HepG2 (cell line): ENCODE measurements around the gene WBP1. TPM values are rescaled to one million over a fixed set of nuclear protein-coding genes. Genes with fewer than 3 reads are reported as not detected.

Source experiments
- ADNP ChIP-seq: sonication (generic); formaldehyde crosslinking; IDR thresholded peaks from 2 replicates; pipeline ENCODE4 v1.4.0; 2020; ENCODE audit warnings: missing genetic modification reagents
- ARHGAP35 ChIP-seq: sonication (generic); formaldehyde crosslinking; IDR thresholded peaks from 2 replicates; pipeline ENCODE4 v1.9.0; 2022; ENCODE audit warnings: mild to moderate bottlenecking, inconsistent platforms, moderate library complexity, missing genetic modification reagents, borderline replicate concordance
- ATF7 ChIP-seq, 2 experiments: fragments of 450-650 bp in 1 of 2; sonication (generic) in 1 of 2; formaldehyde crosslinking in 1 of 2; IDR thresholded peaks; 2 replicates each; pipeline versions ENCODE4 v1.4.0 to v1.6.1; 2016 to 2020; ENCODE audit warnings: antibody characterized with exemption in 1 of 2, mild to moderate bottlenecking in 1 of 2, missing genetic modification reagents in 1 of 2
- EED ChIP-seq: sonication (generic); formaldehyde crosslinking; IDR thresholded peaks from 2 replicates; pipeline ENCODE4 v1.5.0; 2020; ENCODE audit warnings: mild to moderate bottlenecking, missing genetic modification reagents
- FOXA1 ChIP-seq, 2 experiments: fragments of 450-650 bp in 1 of 2; sonication (generic) in 1 of 2; formaldehyde crosslinking in 1 of 2; IDR thresholded peaks; 2 replicates each; pipeline versions ENCODE4 v1.4.0 to v1.6.1; 2016 to 2020; ENCODE audit warnings: missing genetic modification reagents in 1 of 2
- KLF16 ChIP-seq, 2 experiments: sonication (generic) in 1 of 2; formaldehyde crosslinking in 1 of 2; IDR thresholded peaks; 2 replicates each; pipeline versions ENCODE4 v1.6.1 to v1.8.0; 2016 to 2023; ENCODE audit warnings: missing genetic modification reagents in 2 of 2, missing compliant biosample characterization in 1 of 2
- NCOA1 ChIP-seq: sonication (generic); formaldehyde crosslinking; IDR thresholded peaks from 2 replicates; pipeline ENCODE4 v1.9.0; 2021; ENCODE audit warnings: missing genetic modification reagents
- PATZ1 ChIP-seq: sonication (generic); formaldehyde crosslinking; IDR thresholded peaks from 2 replicates; pipeline ENCODE4 v1.4.0; 2020; ENCODE audit warnings: missing genetic modification reagents
- TP53 ChIP-seq: sonication (generic); formaldehyde crosslinking; conservative IDR thresholded peaks from 2 replicates; pipeline ENCODE4 v1.4.0; 2020; ENCODE audit warnings: missing genetic modification reagents
- ZBTB38 ChIP-seq: sonication (generic); formaldehyde crosslinking; IDR thresholded peaks from 2 replicates; pipeline ENCODE4 v1.5.1; 2020; ENCODE audit warnings: mild to moderate bottlenecking, missing genetic modification reagents
- ZFP1 ChIP-seq: IDR thresholded peaks from 2 replicates; pipeline ENCODE4 v1.6.1; 2016
- ZKSCAN8 ChIP-seq: IDR thresholded peaks from 2 replicates; pipeline ENCODE4 v1.6.1; 2016; ENCODE audit warnings: borderline replicate concordance, missing genetic modification reagents, missing compliant biosample characterization
- ZNF253 ChIP-seq: sonication (generic); formaldehyde crosslinking; IDR thresholded peaks from 2 replicates; pipeline ENCODE4 v1.8.0; 2022; ENCODE audit warnings: mild to moderate bottlenecking, missing genetic modification reagents, borderline replicate concordance
- ZNF577 ChIP-seq: sonication (generic); formaldehyde crosslinking; IDR thresholded peaks from 2 replicates; pipeline ENCODE4 v1.4.0; 2020; ENCODE audit warnings: mild to moderate bottlenecking, low read depth, missing genetic modification reagents, borderline replicate concordance
- ZNF615 ChIP-seq: sonication (generic); formaldehyde crosslinking; IDR thresholded peaks from 2 replicates; pipeline ENCODE4 v1.5.0; 2020; ENCODE audit warnings: mild to moderate bottlenecking, missing genetic modification reagents, borderline replicate concordance
- ZNF747 ChIP-seq: sonication (generic); formaldehyde crosslinking; IDR thresholded peaks from 2 replicates; pipeline ENCODE4 v1.8.1; 2023; ENCODE audit warnings: missing genetic modification reagents, mild to moderate bottlenecking, borderline replicate concordance
- ZNF761 ChIP-seq: sonication (generic); formaldehyde crosslinking; conservative IDR thresholded peaks from 2 replicates; pipeline ENCODE4 v1.4.0; 2020; ENCODE audit warnings: mild to moderate bottlenecking, missing genetic modification reagents
- polyA plus RNA-seq, 8 experiments: library from polyadenylated mRNA; depleted of rRNA in 3 of 8; stranded (reverse) in 7 of 8; unstranded in 1 of 8; fragments of >200 nt; fragmentation: Illumina TruSeq in 4 of 8; extraction: Trizol in 4 of 8; gene quantifications; 2 replicates each; pipeline versions ENCODE4 v1.2.1 to v1.2.3, GENCODE V29; 2011 to 2016; ENCODE audit warnings: low read depth in 4 of 8, missing spikeins in 1 of 8, mixed read lengths in 1 of 8; ENCODE audit not compliant: insufficient read depth in 1 of 8
- total RNA-seq, 5 experiments: library from RNA; depleted of rRNA; stranded (reverse); fragments of >200 nt; fragmentation: Illumina TruSeq; extraction: Trizol; gene quantifications; 2 replicates each; pipeline ENCODE4 v1.2.3, GENCODE V29; 2016; ENCODE audit warnings: low read depth in 1 of 5
- TF ChIP-seq, protein P1 (sequence below): sonication (generic); formaldehyde crosslinking; IDR thresholded peaks from 2 replicates; pipeline ENCODE4 v1.8.0; 2022; ENCODE audit warnings: mild to moderate bottlenecking, missing genetic modification reagents
- TF ChIP-seq, protein P2 (sequence below): sonication (generic); formaldehyde crosslinking; IDR thresholded peaks from 2 replicates; pipeline ENCODE4 v1.8.1; 2023; ENCODE audit warnings: mild to moderate bottlenecking, inconsistent platforms, moderate library complexity, missing genetic modification reagents, borderline replicate concordance
- TF ChIP-seq, protein P3 (sequence below): sonication (generic); formaldehyde crosslinking; IDR thresholded peaks from 2 replicates; pipeline ENCODE4 v1.8.0; 2022; ENCODE audit warnings: mild to moderate bottlenecking, missing genetic modification reagents, borderline replicate concordance
- TF ChIP-seq, protein P4 (sequence below): sonication (generic); formaldehyde crosslinking; IDR thresholded peaks from 2 replicates; pipeline ENCODE4 v1.5.1; 2020; ENCODE audit warnings: missing genetic modification reagents, mild to moderate bottlenecking, borderline replicate concordance

Gene WBP1
- total and polyA plus RNA-seq, 2 of the 13 experiments (the other 11 are each of a cell fraction or from before 2014, with no cell fraction given): 38.8 to 85.7 TPM

DNA sequence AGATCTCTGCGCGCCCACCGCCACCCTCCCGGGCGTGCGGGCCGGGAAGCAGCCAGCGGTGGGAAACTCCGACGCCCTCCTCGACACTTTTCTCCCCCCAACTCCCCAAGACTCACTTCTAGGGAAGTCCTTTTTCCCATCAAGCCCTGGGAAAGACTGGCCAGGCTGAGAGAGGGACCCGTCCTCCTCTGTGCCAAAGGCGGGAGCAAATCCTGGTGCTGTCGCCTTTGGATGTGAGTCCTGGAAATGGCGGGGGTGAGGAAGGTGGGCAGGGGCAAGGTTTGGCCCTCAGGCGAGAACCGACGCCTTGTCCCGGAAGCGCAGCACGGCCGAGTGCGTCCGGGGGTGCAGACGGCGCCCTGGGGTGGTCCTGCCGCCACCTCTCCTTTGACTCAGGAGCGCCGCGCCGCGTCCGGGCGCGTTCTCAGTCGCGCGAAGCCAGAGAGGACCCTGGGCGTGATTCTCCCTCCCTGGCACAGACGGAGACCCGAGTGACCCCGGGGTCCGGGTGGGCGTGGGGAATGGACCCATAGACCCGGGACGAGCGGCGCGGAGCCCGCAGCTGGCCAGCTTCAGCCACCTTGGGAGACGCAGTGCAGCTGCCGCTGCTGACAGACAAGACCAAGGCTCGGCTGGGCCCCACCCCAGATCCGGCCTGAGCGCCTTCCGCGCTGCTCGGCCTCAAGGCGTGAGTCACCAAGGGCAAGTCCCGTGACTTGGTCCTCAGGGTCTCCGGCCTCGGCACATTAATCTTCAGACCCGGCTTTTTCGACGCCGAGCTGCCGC lies 44.7 kb downstream of the WBP1 start (continued):
- TF ChIP-seq ARHGAP35 (CRISPR knock-in tag) (peak; percentile 47), ZNF615 (CRISPR knock-in tag) (0 out of 2 replicates have a peak, but pooled peaks have one; percentile 14), EED (0 out of 2 replicates have a peak, but pooled peaks have one; percentile 24), ZFP1 (0 out of 2 replicates have a peak, but pooled peaks have one; percentile 8), ZNF747 (peak; percentile 63; the same call in 1 of the 2 replicates), ADNP (CRISPR knock-in tag) (no peak), TP53 (CRISPR knock-in tag) (peak; percentile 69; the same call in 1 of the 2 replicates), ATF7 (IDR thresholded peaks at IDR 0.05) (no peak), ATF7 (CRISPR knock-in tag; IDR thresholded peaks at IDR 0.05) (0 out of 2 replicates have a peak, but pooled peaks have one; percentile 16), PATZ1 (CRISPR knock-in tag) (peak; percentile 73), ZNF253 (CRISPR knock-in tag) (peak; percentile 18; the same call in 1 of the 2 replicates), FOXA1 (IDR thresholded peaks at IDR 0.05) (no peak), FOXA1 (CRISPR knock-in tag; IDR thresholded peaks at IDR 0.05) (no peak; the same call in 1 of the 2 replicates), ZKSCAN8 (no peak), ZNF577 (CRISPR knock-in tag) (no peak), ZNF761 (CRISPR knock-in tag) (no peak; the same call in 1 of the 2 replicates), ZBTB38 (CRISPR knock-in tag) (peak; percentile 77), NCOA1 (CRISPR knock-in tag) (peak; percentile 89; the same call in 1 of the 2 replicates), KLF16 (CRISPR knock-in tag; IDR thresholded peaks at IDR 0.05) (peak in 1 of 2 experiments; percentile 23; a peak in 1 of 4 replicates)
- TF ChIP-seq, protein P1, sequence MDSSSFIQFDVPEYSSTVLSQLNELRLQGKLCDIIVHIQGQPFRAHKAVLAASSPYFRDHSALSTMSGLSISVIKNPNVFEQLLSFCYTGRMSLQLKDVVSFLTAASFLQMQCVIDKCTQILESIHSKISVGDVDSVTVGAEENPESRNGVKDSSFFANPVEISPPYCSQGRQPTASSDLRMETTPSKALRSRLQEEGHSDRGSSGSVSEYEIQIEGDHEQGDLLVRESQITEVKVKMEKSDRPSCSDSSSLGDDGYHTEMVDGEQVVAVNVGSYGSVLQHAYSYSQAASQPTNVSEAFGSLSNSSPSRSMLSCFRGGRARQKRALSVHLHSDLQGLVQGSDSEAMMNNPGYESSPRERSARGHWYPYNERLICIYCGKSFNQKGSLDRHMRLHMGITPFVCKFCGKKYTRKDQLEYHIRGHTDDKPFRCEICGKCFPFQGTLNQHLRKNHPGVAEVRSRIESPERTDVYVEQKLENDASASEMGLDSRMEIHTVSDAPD: peak; percentile 45; the same call in 1 of the 2 replicates
- TF ChIP-seq, protein P2, sequence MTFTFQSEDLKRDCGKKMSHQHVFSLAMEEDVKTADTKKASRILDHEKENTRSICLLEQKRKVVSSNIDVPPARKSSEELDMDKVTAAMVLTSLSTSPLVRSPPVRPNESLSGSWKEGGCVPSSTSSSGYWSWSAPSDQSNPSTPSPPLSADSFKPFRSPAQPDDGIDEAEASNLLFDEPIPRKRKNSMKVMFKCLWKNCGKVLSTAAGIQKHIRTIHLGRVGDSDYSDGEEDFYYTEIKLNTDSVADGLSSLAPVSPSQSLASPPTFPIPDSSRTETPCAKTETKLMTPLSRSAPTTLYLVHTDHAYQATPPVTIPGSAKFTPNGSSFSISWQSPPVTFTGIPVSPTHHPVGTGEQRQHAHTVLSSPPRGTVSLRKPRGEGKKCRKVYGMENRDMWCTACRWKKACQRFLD (CRISPR knock-in tag): no peak
- TF ChIP-seq, protein P3, sequence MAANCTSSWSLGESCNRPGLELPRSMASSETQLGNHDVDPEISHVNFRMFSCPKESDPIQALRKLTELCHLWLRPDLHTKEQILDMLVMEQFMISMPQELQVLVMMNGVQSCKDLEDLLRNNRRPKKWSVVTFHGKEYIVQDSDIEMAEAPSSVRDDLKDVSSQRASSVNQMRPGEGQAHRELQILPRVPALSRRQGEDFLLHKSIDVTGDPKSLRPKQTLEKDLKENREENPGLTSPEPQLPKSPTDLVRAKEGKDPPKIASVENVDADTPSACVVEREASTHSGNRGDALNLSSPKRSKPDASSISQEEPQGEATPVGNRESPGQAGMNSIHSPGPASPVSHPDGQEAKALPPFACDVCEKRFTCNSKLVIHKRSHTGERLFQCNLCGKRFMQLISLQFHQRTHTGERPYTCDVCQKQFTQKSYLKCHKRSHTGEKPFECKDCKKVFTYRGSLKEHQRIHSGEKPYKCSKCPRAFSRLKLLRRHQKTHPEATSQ: peak; percentile 59; the same call in 1 of the 2 replicates
- TF ChIP-seq, protein P4, sequence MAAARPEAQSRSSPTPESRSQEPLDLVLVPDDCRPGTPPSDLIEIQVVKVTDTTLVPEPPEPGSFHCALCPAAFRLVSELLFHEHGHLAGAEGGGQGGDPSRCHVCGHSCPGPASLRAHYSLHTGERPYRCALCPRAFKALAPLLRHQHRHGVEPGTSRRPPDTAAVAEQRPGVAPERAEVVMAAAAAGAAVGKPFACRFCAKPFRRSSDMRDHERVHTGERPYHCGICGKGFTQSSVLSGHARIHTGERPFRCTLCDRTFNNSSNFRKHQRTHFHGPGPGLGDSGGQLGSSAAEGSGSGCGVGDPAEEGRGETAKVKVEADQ: peak; percentile 61
